ENCODE data around the gene TMEM151B.
A peak's percentile ranks its signal among the peaks of the same experiment; 100 is the strongest.

Gene TMEM151B

GRCh38 chr6:44269921-44270525 lies at the start of gene TMEM151B:
Gene TMEM151B, plus strand, starts transcription at chr6:44270450. Its CDS starts 293 bp downstream, at chr6:44270743.
- TF ChIP-seq CTCF (IDR thresholded peaks at IDR 0.05): no peak

- no peak for TF ChIP-seq CTCF (IDR thresholded peaks at IDR 0.05)
Observed at GRCh38 chr6:44220913-44221290, 49.3 kb upstream of the TMEM151B start.

- peak; percentile 56 for TF ChIP-seq CTCF (IDR thresholded peaks at IDR 0.05)
Observed at GRCh38 chr6:44221291-44221960, 48.8 kb upstream of the TMEM151B start.

- no peak for TF ChIP-seq CTCF (IDR thresholded peaks at IDR 0.05)
Observed at GRCh38 chr6:44221961-44222335, 48.3 kb upstream of the TMEM151B start.

- TF ChIP-seq CTCF (IDR thresholded peaks at IDR 0.05): no peak
Observed at GRCh38 chr6:44222486-44223318, 47.5 kb upstream of the TMEM151B start.

DNA sequence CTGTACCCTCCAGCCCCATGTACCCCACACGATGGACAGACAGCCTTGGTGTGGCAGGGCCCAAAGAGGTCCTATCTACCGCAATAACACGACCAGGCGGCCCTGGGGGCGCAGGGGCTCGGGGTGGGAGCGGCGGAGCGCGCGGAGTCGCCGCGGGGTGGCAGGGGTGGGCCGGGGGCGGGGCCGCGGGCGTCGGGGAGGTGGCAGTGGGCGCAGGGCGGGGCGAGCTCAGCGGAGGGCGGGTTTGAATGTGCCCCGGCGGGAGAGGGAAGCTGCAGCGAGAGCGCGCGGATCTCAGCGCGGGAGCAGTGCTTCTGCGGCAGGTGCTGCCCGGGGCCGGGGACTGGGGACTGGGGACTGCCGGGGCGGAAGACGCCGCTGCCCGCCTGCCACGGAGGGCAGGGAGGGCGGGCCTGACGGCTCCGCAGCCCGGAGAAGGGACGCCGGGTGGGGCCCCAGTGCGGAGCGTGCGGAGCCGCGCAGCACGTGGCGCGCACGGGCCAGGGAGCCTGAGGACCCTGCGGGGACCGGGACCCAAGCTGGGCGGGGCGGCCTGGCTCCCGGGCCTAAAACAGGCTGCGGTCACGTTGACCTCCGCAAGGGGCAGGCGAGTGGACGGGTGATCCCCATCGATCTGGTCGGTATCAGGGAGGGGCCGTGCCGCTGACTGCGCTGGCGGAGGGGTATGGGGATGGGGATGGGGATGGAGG lies 46.8 kb upstream of the TMEM151B start, which contains the start of gene SLC29A1:
TSS of gene SLC29A1 (plus strand) at position 277 of the 710 bp plus-strand sequence. CDS start 3,719 bp downstream, outside the sequence.
- no peak for TF ChIP-seq CTCF (IDR thresholded peaks at IDR 0.05)
